Epithelial cell of esophagus (primary cell): ENCODE results near the gene ARL5B.
A peak's percentile ranks its signal among the peaks of the same experiment; 100 is the strongest.

ENCODE experiments used
- DNase-seq: peaks from one replicate; pipeline ENCODE4 v3.0.0; 2010; ENCODE audit warnings: low read depth
- H3K4me3 ChIP-seq: 2 replicates; pipeline ENCODE4 v1.5.1; 2011; ENCODE audit warnings: mild to moderate bottlenecking, low read length, control low read depth
- TF ChIP-seq, protein P1 (sequence below): IDR thresholded peaks from 2 replicates; pipeline ENCODE4 v1.5.1; 2011; ENCODE audit warnings: low read depth, mild to moderate bottlenecking, low read length, control low read depth, inconsistent platforms; ENCODE audit not compliant: insufficient read depth; ENCODE audit errors: missing control alignments

ARL5B gene

DNA sequence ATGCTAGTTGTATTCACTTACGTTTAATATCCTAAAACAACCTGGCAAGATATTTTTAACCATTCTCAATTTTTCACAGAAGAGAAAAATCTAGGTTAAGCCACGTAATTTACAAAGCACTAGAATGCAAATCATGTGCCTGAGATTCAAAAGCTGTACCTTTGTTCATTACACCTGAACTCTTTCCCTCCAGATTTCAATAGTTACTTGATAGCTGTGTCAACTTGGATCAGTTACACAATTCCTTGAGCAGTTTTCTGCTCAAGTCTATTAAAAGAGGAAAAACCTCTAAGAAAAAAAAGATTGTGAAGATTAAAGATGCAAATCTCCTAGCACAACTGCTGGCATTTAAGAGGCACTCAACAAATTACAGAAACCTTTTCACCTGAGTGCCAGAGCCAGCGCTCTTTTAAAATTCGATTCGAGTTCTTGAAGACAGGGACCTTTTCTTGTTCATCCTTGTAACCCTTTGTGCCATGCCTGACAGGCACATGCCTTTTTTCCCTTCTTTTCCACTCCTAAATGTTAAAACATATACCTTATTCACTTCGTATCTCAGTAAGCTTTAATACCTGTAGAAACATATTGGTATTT, 8.7 kb upstream of the ARL5B start:
- no peak for DNase-seq
- H3K4me3 ChIP-seq: peak overlapping the region; percentile 90
- TF ChIP-seq, protein P1, sequence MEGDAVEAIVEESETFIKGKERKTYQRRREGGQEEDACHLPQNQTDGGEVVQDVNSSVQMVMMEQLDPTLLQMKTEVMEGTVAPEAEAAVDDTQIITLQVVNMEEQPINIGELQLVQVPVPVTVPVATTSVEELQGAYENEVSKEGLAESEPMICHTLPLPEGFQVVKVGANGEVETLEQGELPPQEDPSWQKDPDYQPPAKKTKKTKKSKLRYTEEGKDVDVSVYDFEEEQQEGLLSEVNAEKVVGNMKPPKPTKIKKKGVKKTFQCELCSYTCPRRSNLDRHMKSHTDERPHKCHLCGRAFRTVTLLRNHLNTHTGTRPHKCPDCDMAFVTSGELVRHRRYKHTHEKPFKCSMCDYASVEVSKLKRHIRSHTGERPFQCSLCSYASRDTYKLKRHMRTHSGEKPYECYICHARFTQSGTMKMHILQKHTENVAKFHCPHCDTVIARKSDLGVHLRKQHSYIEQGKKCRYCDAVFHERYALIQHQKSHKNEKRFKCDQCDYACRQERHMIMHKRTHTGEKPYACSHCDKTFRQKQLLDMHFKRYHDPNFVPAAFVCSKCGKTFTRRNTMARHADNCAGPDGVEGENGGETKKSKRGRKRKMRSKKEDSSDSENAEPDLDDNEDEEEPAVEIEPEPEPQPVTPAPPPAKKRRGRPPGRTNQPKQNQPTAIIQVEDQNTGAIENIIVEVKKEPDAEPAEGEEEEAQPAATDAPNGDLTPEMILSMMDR: no peak

DNA sequence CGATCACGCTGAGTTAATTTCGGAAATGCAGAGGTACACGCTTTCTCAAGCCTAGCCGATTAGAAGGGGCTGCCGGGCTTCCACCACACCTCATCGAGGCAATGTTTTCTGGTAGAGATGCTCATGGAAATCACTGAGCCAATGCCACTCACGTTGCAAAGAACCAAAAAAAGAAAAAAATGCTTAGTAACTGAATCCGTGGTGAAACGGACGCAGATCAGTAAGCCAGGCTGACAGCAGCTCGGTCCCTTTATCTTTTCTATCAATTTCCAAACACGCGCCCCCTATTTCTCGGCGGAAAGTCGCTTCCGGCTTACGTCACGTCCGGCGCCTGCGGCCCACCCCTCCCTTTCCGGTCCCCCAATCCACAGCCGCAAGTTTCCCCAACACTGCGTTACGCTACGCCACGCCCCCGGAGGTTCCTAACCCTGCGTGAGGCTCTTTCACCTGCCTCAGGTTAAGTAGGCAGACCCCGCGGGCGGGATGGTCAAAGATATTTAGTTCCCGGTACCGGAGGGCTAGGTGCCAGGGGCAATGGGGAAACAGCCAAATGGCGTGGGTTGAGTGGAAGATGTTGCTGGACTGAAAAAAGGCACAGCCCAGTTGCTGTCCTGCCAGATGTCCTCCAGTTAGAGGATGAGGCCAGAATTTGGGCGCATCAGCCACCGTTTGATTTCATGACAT, 7.8 kb upstream of the ARL5B start, which contains the start of gene NSUN6:
TSS of gene NSUN6 (minus strand) at position 264 of the 684 bp plus-strand sequence. CDS start 384 bp downstream, outside the sequence.
- TF ChIP-seq, protein P1: no peak
- H3K4me3 ChIP-seq: peak within 1 kb of the TSS; percentile 90
- DNase-seq: peak; percentile 88

DNA sequence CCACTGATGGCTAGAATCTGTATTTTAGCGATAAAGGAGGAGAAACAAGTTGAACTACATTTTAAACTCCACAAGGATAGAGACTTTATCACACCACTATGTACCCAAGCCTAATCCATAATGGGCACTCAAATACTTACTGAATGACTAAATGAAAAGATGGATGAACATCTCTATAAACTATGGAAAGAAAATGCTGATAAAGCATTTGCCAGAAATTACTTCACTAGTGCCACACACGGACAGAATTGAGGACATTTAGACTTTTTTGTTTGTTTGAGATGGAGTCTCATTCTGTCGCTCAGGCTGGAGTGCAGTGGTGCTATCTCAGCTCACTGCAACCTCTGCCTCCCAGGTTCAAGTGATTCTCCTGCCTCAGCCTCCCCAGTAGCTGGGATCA, 6.1 kb upstream of the ARL5B start:
- TF ChIP-seq, protein P1: no peak
- DNase-seq: no peak
- no peak overlapping the region for H3K4me3 ChIP-seq

DNA sequence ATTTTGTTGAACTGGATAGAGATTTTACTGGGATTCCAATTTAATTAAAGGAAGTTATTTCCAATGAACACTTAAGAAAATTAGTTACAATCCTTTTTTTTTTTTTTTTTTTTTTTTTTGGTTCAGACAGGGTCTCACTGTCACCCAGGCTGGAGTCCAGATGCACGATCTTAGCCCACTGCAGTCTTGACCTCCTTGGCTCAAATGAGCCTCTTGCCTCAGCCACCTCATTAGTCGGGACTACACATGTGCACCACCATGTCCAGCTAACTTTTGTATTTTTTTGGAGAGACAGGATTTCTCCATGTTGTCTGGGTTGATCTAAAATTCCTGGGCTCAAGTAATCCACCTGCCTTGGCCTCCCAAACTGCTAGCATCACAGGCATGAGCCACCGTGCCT, 2.5 kb upstream of the ARL5B start:
- DNase-seq: no peak
- H3K4me3 ChIP-seq: no peak overlapping the region
- TF ChIP-seq, protein P1: no peak

DNA sequence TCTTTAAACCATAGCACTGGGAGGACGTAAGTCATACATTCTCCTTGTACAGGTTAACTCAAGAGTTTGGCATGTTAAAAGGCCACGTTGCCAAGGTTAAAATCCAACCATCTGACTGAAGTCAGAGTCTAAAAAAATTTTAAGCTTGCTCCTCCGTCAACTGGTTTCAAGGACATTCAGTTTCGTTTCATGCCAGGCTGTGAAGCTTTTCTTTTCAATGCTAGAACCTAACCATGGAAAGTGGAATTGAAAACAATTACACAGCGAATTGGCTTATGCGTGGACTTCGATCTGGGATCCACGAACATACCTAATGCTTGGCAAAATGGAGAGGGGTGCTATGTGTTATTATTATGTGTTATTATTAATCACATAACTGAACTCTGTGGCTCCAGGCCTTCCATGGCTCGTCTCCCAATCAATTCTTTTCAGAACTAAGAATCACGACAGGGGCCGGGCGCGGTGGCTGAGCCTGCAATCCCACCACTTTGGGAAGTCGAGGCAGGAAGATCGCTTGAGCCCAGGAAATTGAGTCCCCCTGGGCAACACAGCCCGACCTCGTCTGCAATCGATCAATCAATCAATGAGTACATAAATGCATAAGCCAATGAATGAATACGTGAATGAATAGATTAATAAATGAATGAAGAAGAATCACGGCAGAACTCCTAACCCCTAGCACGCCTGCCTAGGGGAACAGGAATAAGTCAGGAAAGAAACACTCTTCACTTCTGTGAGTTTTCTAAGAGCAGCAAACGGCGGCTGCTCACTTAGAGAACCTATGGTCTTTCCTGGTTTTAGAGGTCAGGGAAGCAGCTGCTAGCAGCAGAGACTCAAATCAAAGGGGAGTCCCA, 733 bp upstream of the ARL5B start:
- TF ChIP-seq, protein P1: no peak
- peak overlapping the region; percentile 97 for H3K4me3 ChIP-seq
- DNase-seq: peak; percentile 23

DNA sequence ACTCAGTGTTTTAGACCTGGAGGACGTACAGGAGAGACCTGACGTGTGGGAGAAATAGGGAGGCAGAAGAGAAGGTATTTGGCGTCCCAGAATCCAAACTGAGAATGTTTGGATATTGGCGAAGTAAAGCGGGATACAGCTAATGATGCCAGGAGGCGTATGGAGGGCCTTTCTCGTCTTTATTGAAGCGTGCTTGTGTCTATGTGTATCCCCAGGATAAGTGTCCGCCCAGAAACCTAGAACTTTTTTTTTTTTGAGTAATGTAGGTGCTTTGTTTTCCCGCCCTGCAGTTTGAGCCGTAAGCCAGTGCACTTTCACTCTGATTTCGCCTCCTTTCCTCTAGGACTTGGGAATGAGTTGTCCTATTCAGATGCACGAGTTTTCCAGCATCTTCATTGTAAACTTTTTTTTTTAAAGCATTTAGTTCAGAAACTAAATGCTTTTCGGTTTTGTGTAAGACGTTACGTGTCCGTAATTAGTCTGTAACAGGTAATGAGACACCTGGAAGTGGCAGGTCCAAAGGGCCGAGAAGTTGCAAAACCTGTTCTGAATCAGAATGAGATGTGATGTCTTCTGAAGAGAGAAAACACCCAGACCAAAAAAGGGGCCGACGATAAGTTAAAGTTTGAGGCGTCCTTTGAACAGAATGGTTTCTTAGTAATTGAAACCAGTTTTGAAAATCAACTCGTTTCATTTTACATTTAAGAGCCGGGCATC, 746 bp downstream of the ARL5B start:
- TF ChIP-seq, protein P1: no peak
- DNase-seq: peak; percentile 93
- H3K4me3 ChIP-seq: peak overlapping the region; percentile 97
